WTC11 (cell line): Measurements from ENCODE around the gene MCTS1. TPM values are rescaled to one million over a fixed set of nuclear protein-coding genes. Genes with fewer than 3 reads are reported as not detected.

ENCODE experiments used
- ATAC-seq: fragments of 200-7000 bp; cut with Tn5 transposase; 2 replicates; pipeline ENCODE4 v1.10.0; 2021; ENCODE audit warnings: mild to moderate bottlenecking, moderate library complexity
- CTCF ChIA-PET: fragments of 300-600 bp; sonication (Branson Sonifier 250); formaldehyde crosslinking; loops from one replicate; lab custom pipeline; 2021; ENCODE audit warnings: antibody characterized with exemption; lab: Charles Lee
- POLR2A ChIA-PET: fragments of 350-600 bp; sonication (Branson Sonifier 250); formaldehyde crosslinking; loops from one replicate; lab custom pipeline; 2021; ENCODE audit warnings: antibody characterized with exemption; lab: Charles Lee
- DNase-seq: peaks from one replicate; pipeline ENCODE4 v3.0.0; 2021; ENCODE audit warnings: low spot score
- H3K27ac Mint-ChIP-seq: 2 replicates; pipeline ENCODE4 v1.8.0; 2021; ENCODE audit warnings: mixed read lengths
- H3K27me3 Mint-ChIP-seq: 2 replicates; pipeline ENCODE4 v1.8.0; 2021; ENCODE audit warnings: low read depth, mild to moderate bottlenecking, moderate library complexity, mixed read lengths
- H3K36me3 Mint-ChIP-seq: 2 replicates; pipeline ENCODE4 v1.8.0; 2021; ENCODE audit warnings: mixed read lengths
- H3K4me1 Mint-ChIP-seq: 2 replicates; pipeline ENCODE4 v1.8.0; 2022; ENCODE audit warnings: mixed read lengths
- H3K4me3 Mint-ChIP-seq: 2 replicates; pipeline ENCODE4 v1.8.0; 2021; ENCODE audit warnings: mild to moderate bottlenecking, moderate library complexity, mixed read lengths
- H3K9me3 Mint-ChIP-seq: 2 replicates; pipeline ENCODE4 v1.8.0; 2021; ENCODE audit warnings: mixed read lengths
- CREM ChIP-seq: sonication (generic); formaldehyde crosslinking; IDR thresholded peaks from 2 replicates; pipeline ENCODE4 v1.8.1; 2022; ENCODE audit warnings: mild to moderate bottlenecking, missing genetic modification reagents, moderate library complexity
- EMX1 ChIP-seq: fragments of 250-450 bp; sonication (Bioruptor Pico); IDR thresholded peaks from 2 replicates; pipeline ENCODE4 v1.8.0; 2021; ENCODE audit warnings: mild to moderate bottlenecking
- FOXK1 ChIP-seq: sonication (generic); formaldehyde crosslinking; IDR thresholded peaks from 2 replicates; pipeline ENCODE4 v1.8.0; 2022; ENCODE audit warnings: mild to moderate bottlenecking, moderate library complexity, missing genetic modification reagents
- FOXP1 ChIP-seq: sonication (generic); formaldehyde crosslinking; IDR thresholded peaks from 2 replicates; pipeline ENCODE4 v1.8.0; 2022; ENCODE audit warnings: missing genetic modification reagents, mild to moderate bottlenecking, moderate library complexity, borderline replicate concordance
- HMGA2 ChIP-seq: fragments of 250-450 bp; sonication (Bioruptor Pico); IDR thresholded peaks from 2 replicates; pipeline ENCODE4 v1.4.0; 2021; ENCODE audit warnings: mild to moderate bottlenecking, moderate library complexity
- IRF2 ChIP-seq: sonication (generic); formaldehyde crosslinking; IDR thresholded peaks from 2 replicates; pipeline ENCODE4 v1.8.0; 2022; ENCODE audit warnings: low read depth, missing genetic modification reagents, borderline replicate concordance
- NFATC4 ChIP-seq: fragments of 250-450 bp; sonication (Bioruptor Pico); IDR thresholded peaks from 2 replicates; pipeline ENCODE4 v1.9.0; 2021; ENCODE audit warnings: mild to moderate bottlenecking
- NFE2L1 ChIP-seq: sonication (generic); formaldehyde crosslinking; IDR thresholded peaks from 2 replicates; pipeline ENCODE4 v1.8.1; 2023; ENCODE audit warnings: missing genetic modification reagents
- NFYB ChIP-seq: sonication (generic); formaldehyde crosslinking; conservative IDR thresholded peaks from 2 replicates; pipeline ENCODE4 v1.8.0; 2022; ENCODE audit warnings: low read depth, missing genetic modification reagents
- PRRX2 ChIP-seq: fragments of 250-450 bp; sonication (Bioruptor Pico); IDR thresholded peaks from 2 replicates; pipeline ENCODE4 v1.8.0; 2021; ENCODE audit warnings: mild to moderate bottlenecking
- RELA ChIP-seq: sonication (generic); formaldehyde crosslinking; IDR thresholded peaks from 2 replicates; pipeline ENCODE4 v1.8.1; 2022; ENCODE audit warnings: missing genetic modification reagents, mild to moderate bottlenecking, borderline replicate concordance
- RORB ChIP-seq: fragments of 250-450 bp; sonication (Bioruptor Pico); IDR thresholded peaks from 2 replicates; pipeline ENCODE4 v1.9.0; 2021; ENCODE audit warnings: mild to moderate bottlenecking
- SOX15 ChIP-seq: fragments of 250-450 bp; sonication (Bioruptor Pico); IDR thresholded peaks from 2 replicates; pipeline ENCODE4 v1.9.0; 2021; ENCODE audit warnings: mild to moderate bottlenecking
- TEAD4 ChIP-seq: sonication (generic); formaldehyde crosslinking; IDR thresholded peaks from 2 replicates; pipeline ENCODE4 v1.8.0; 2022; ENCODE audit warnings: mild to moderate bottlenecking, missing genetic modification reagents
- TP53 ChIP-seq: sonication (generic); formaldehyde crosslinking; IDR thresholded peaks from 2 replicates; pipeline ENCODE4 v1.8.1; 2023; ENCODE audit warnings: mild to moderate bottlenecking, missing genetic modification reagents
- ZBTB21 ChIP-seq: sonication (generic); formaldehyde crosslinking; IDR thresholded peaks from 2 replicates; pipeline ENCODE4 v1.8.1; 2023; ENCODE audit warnings: mild to moderate bottlenecking, missing genetic modification reagents, borderline replicate concordance
- ZNF232 ChIP-seq: sonication (generic); formaldehyde crosslinking; IDR thresholded peaks from 2 replicates; pipeline ENCODE4 v1.8.0; 2022; ENCODE audit warnings: mild to moderate bottlenecking, missing genetic modification reagents
- total RNA-seq: library from RNA; stranded (reverse); gene quantifications from 3 replicates; pipeline ENCODE4 v1.2.3, GENCODE V29; 2021
- TF ChIP-seq, protein P1 (sequence below): sonication (generic); formaldehyde crosslinking; IDR thresholded peaks from 2 replicates; pipeline ENCODE4 v1.8.1; 2023; ENCODE audit warnings: mild to moderate bottlenecking, moderate library complexity, missing genetic modification reagents
- TF ChIP-seq, protein P2 (sequence below): sonication (generic); formaldehyde crosslinking; IDR thresholded peaks from 2 replicates; pipeline ENCODE4 v1.8.1; 2023; ENCODE audit warnings: mild to moderate bottlenecking, missing genetic modification reagents, borderline replicate concordance
- TF ChIP-seq, protein P3 (sequence below): fragments of 250-450 bp; sonication (Bioruptor Pico); IDR thresholded peaks from 2 replicates; pipeline ENCODE4 v1.9.0; 2021; ENCODE audit warnings: mild to moderate bottlenecking
- TF ChIP-seq, protein P4 (sequence below): fragments of 200-600 bp; IDR thresholded peaks from 2 replicates; pipeline ENCODE4 v1.8.0; 2022; ENCODE audit warnings: antibody characterized with exemption
- TF ChIP-seq, protein P5 (sequence below): sonication (generic); formaldehyde crosslinking; IDR thresholded peaks from 2 replicates; pipeline ENCODE4 v1.8.0; 2022; ENCODE audit warnings: mild to moderate bottlenecking, missing genetic modification reagents

MCTS1 gene
- total RNA-seq, 1 experiment from 2014 or later: 22.8 TPM

DNA sequence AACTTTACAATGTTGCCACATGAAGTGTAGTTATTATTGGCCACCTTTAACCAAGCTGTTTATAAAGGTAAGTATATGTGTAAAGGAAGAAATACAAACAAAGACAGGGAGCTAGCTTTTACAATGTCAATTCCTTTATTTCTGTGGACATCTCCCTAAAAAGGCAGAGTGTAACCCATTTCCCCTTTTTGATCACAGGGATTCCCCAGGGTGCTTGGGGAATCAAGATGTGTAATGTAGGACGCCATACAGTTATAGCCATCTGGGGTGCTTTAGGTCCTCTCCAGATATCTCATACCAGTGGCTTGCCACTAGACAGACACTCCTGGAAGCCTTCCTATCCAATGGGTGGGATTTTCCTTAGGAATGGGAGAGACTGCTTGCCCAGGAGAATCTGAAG, 39.0 kb upstream of the MCTS1 start:
- DNase-seq (no peak), ATAC-seq (no peak)
- Mint-ChIP-seq H3K27ac (no peak overlapping the region), H3K9me3 (no peaks in the 10 kb centered on the region), H3K27me3 (no peaks in the 10 kb centered on the region), H3K36me3 (no peaks in the 10 kb centered on the region), H3K4me1 (peaks cover 9% of the 10 kb centered on the region), H3K4me3 (no peak overlapping the region)
- TF ChIP-seq, protein P1, sequence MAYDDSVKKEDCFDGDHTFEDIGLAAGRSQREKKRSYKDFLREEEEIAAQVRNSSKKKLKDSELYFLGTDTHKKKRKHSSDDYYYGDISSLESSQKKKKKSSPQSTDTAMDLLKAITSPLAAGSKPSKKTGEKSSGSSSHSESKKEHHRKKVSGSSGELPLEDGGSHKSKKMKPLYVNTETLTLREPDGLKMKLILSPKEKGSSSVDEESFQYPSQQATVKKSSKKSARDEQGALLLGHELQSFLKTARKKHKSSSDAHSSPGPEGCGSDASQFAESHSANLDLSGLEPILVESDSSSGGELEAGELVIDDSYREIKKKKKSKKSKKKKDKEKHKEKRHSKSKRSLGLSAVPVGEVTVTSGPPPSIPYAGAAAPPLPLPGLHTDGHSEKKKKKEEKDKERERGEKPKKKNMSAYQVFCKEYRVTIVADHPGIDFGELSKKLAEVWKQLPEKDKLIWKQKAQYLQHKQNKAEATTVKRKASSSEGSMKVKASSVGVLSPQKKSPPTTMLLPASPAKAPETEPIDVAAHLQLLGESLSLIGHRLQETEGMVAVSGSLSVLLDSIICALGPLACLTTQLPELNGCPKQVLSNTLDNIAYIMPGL (CRISPR knock-in tag): no peak
- no peak for TF ChIP-seq IRF2 (CRISPR knock-in tag)
- no peak for TF ChIP-seq HMGA2 (CRISPR knock-in tag)
- TF ChIP-seq RELA (CRISPR knock-in tag): no peak
- TF ChIP-seq NFATC4: no peak
- no peak for TF ChIP-seq TEAD4
- TF ChIP-seq ZBTB21: no peak
- TF ChIP-seq, protein P2, sequence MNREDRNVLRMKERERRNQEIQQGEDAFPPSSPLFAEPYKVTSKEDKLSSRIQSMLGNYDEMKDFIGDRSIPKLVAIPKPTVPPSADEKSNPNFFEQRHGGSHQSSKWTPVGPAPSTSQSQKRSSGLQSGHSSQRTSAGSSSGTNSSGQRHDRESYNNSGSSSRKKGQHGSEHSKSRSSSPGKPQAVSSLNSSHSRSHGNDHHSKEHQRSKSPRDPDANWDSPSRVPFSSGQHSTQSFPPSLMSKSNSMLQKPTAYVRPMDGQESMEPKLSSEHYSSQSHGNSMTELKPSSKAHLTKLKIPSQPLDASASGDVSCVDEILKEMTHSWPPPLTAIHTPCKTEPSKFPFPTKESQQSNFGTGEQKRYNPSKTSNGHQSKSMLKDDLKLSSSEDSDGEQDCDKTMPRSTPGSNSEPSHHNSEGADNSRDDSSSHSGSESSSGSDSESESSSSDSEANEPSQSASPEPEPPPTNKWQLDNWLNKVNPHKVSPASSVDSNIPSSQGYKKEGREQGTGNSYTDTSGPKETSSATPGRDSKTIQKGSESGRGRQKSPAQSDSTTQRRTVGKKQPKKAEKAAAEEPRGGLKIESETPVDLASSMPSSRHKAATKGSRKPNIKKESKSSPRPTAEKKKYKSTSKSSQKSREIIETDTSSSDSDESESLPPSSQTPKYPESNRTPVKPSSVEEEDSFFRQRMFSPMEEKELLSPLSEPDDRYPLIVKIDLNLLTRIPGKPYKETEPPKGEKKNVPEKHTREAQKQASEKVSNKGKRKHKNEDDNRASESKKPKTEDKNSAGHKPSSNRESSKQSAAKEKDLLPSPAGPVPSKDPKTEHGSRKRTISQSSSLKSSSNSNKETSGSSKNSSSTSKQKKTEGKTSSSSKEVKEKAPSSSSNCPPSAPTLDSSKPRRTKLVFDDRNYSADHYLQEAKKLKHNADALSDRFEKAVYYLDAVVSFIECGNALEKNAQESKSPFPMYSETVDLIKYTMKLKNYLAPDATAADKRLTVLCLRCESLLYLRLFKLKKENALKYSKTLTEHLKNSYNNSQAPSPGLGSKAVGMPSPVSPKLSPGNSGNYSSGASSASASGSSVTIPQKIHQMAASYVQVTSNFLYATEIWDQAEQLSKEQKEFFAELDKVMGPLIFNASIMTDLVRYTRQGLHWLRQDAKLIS (CRISPR knock-in tag): no peak
- TF ChIP-seq, protein P3, sequence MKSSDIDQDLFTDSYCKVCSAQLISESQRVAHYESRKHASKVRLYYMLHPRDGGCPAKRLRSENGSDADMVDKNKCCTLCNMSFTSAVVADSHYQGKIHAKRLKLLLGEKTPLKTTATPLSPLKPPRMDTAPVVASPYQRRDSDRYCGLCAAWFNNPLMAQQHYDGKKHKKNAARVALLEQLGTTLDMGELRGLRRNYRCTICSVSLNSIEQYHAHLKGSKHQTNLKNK (CRISPR knock-in tag): no peak
- TF ChIP-seq FOXK1: no peak
- no peak for TF ChIP-seq EMX1 (CRISPR knock-in tag)
- TF ChIP-seq ZNF232 (CRISPR knock-in tag): no peak
- no peak for TF ChIP-seq TP53 (CRISPR knock-in tag)
- no peak for TF ChIP-seq PRRX2 (CRISPR knock-in tag)
- TF ChIP-seq NFE2L1 (CRISPR knock-in tag): no peak
- TF ChIP-seq RORB (CRISPR knock-in tag): no peak
- TF ChIP-seq, protein P4, sequence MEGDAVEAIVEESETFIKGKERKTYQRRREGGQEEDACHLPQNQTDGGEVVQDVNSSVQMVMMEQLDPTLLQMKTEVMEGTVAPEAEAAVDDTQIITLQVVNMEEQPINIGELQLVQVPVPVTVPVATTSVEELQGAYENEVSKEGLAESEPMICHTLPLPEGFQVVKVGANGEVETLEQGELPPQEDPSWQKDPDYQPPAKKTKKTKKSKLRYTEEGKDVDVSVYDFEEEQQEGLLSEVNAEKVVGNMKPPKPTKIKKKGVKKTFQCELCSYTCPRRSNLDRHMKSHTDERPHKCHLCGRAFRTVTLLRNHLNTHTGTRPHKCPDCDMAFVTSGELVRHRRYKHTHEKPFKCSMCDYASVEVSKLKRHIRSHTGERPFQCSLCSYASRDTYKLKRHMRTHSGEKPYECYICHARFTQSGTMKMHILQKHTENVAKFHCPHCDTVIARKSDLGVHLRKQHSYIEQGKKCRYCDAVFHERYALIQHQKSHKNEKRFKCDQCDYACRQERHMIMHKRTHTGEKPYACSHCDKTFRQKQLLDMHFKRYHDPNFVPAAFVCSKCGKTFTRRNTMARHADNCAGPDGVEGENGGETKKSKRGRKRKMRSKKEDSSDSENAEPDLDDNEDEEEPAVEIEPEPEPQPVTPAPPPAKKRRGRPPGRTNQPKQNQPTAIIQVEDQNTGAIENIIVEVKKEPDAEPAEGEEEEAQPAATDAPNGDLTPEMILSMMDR: no peak
- no peak for TF ChIP-seq FOXP1 (CRISPR knock-in tag)
- CTCF ChIA-PET: no interaction called here
- POLR2A ChIA-PET: no interaction called here

DNA sequence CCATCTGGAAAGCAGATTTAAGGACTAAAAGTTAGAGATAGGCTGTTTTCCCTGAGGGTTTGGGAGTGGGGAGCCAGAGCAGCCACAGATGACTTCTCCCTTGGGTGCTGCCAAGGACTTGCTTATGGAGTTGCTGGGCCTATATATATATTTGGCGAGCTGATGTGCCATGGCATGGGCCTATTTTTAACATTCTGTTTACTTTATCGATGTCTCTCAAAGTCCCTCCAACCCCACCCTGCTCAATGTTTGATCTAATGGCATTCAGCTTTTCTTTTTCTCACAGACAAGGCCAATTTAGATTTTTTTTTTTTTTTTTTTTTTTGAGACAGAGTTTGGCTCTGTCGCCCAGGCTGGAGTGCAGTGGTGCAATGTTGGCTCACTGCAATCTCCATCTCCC, 37.1 kb upstream of the MCTS1 start:
- Mint-ChIP-seq H3K36me3 (no peaks in the 10 kb centered on the region), H3K27me3 (no peaks in the 10 kb centered on the region), H3K9me3 (no peaks in the 10 kb centered on the region), H3K4me3 (no peak overlapping the region), H3K4me1 (peaks cover 9% of the 10 kb centered on the region), H3K27ac (no peak overlapping the region)
- ChIA-PET CTCF (no interaction called here), POLR2A (no interaction called here)
- TF ChIP-seq, protein P5, sequence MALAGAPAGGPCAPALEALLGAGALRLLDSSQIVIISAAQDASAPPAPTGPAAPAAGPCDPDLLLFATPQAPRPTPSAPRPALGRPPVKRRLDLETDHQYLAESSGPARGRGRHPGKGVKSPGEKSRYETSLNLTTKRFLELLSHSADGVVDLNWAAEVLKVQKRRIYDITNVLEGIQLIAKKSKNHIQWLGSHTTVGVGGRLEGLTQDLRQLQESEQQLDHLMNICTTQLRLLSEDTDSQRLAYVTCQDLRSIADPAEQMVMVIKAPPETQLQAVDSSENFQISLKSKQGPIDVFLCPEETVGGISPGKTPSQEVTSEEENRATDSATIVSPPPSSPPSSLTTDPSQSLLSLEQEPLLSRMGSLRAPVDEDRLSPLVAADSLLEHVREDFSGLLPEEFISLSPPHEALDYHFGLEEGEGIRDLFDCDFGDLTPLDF (CRISPR knock-in tag): no peak
- TF ChIP-seq TEAD4 (no peak), NFYB (CRISPR knock-in tag) (no peak), CREM (CRISPR knock-in tag) (no peak), SOX15 (CRISPR knock-in tag) (no peak)
- ATAC-seq (no peak), DNase-seq (no peak)
